Urothelium cell line (cell line): ENCODE results near the gene TP53I13.

Experiments
- DNase-seq: peaks from one replicate; pipeline ENCODE4 v3.0.0; 2011; ENCODE audit warnings: low spot score, mixed read lengths
- FAIRE-seq: peaks from 2 replicates; lab custom pipeline; 2011; peaks lifted over from hg19 to GRCh38; lab: Jason Lieb, UNC

The TP53I13 gene

GRCh38 chr17:29578626-29579485, 10.4 kb downstream of the TP53I13 start:
- FAIRE-seq (no peak), DNase-seq (no peak)

- FAIRE-seq = peak; percentile 94
- DNase-seq = peak; percentile 90
These were observed 11.6 kb downstream of the TP53I13 start for GRCh38 chr17:29579866-29580771.

GRCh38 chr17:29581583-29582253, 13.2 kb downstream of the TP53I13 start:
- DNase-seq (no peak), FAIRE-seq (peak; percentile 61)

GRCh38 chr17:29582254-29582765, 13.8 kb downstream of the TP53I13 start:
- DNase-seq = no peak
- FAIRE-seq = peak; percentile 27

GRCh38 chr17:29582772-29583171, 14.3 kb downstream of the TP53I13 start:
- no peak for DNase-seq

GRCh38 chr17:29583324-29584248, 15.1 kb downstream of the TP53I13 start:
- DNase-seq (no peak), FAIRE-seq (no peak)

More at GRCh38 chr17:29582772-29583171, 14.3 kb downstream of the TP53I13 start:
- FAIRE-seq = no peak

- DNase-seq (no peak), FAIRE-seq (no peak)
These were observed 16.1 kb downstream of the TP53I13 start for GRCh38 chr17:29584452-29585079.

- FAIRE-seq (no peak), DNase-seq (no peak)
These were observed 16.7 kb downstream of the TP53I13 start for GRCh38 chr17:29585080-29585751.

GRCh38 chr17:29586676-29587469, 18.4 kb downstream of the TP53I13 start:
- DNase-seq = no peak
- FAIRE-seq = peak; percentile 37

- FAIRE-seq (no peak), DNase-seq (no peak)
These were observed 19.1 kb downstream of the TP53I13 start for GRCh38 chr17:29587591-29587990.

- FAIRE-seq = no peak
- no peak for DNase-seq
These were observed 19.6 kb downstream of the TP53I13 start for GRCh38 chr17:29588017-29588561.

- peak; percentile 44 for DNase-seq
These were observed 20.3 kb downstream of the TP53I13 start for GRCh38 chr17:29588562-29589411.

GRCh38 chr17:29589524-29590410, 21.3 kb downstream of the TP53I13 start, which contains the start of gene GIT1:
Gene GIT1, minus strand, starts transcription at chr17:29589648. Its CDS starts 270 bp downstream, at chr17:29589378.
- peak; percentile 42 for FAIRE-seq
- DNase-seq = peak; percentile 96

More at GRCh38 chr17:29588562-29589411, 20.3 kb downstream of the TP53I13 start:
- peak; percentile 63 for FAIRE-seq

GRCh38 chr17:29590411-29591145, 22.1 kb downstream of the TP53I13 start:
- FAIRE-seq (no peak), DNase-seq (peak; percentile 21)
